CD4-positive, CD25-positive, alpha-beta regulatory T cell (primary cell): Measurements from ENCODE around the gene PCF11. TPM values are rescaled to one million over a fixed set of nuclear protein-coding genes. Genes with fewer than 3 reads are reported as not detected.
A peak's percentile ranks its signal among the peaks of the same experiment; 100 is the strongest.

Source experiments
- ATAC-seq, 2 donors: fragments of 150-1000 bp; cut with Tn5 transposase; one replicate each; pipeline ENCODE4 v1.10.0; 2021; ENCODE audit warnings: low read depth in 2 of 2, moderate number of reproducible peaks in 2 of 2, moderate library complexity in 1 of 2
- DNase-seq, 3 donors: peaks; one replicate each; pipeline versions ENCODE4 v3.0.0 to v3.0.0-alpha.2; 2012 to 2022; ENCODE audit warnings: mixed read lengths in 1 of 3
- H3K27ac ChIP-seq: one replicate; pipeline ENCODE4 v1.7.0; 2013; ENCODE audit warnings: mild to moderate bottlenecking, low read length; ENCODE audit not compliant: insufficient read depth, poor library complexity, severe bottlenecking
- H3K27me3 ChIP-seq: one replicate; pipeline ENCODE4 v1.7.0; 2013; ENCODE audit warnings: low read length; ENCODE audit not compliant: control insufficient read depth, insufficient read depth
- H3K36me3 ChIP-seq: one replicate; pipeline ENCODE4 v1.7.0; 2013; ENCODE audit warnings: mild to moderate bottlenecking, low read length, moderate library complexity; ENCODE audit not compliant: control insufficient read depth, insufficient read depth
- H3K4me1 ChIP-seq: 2 replicates; pipeline ENCODE4 v1.7.0; 2013; ENCODE audit warnings: mild to moderate bottlenecking, low read length; ENCODE audit not compliant: insufficient read depth, control insufficient read depth, poor library complexity, severe bottlenecking
- H3K4me3 ChIP-seq: one replicate; pipeline ENCODE4 v1.7.0; 2013; ENCODE audit warnings: low read depth, mild to moderate bottlenecking, low read length, moderate library complexity
- H3K9me3 ChIP-seq, 2 experiments: 1 replicate in 1 of 2; 2 replicates in 1 of 2; pipeline ENCODE4 v1.7.0; 2013; ENCODE audit warnings: low read length in 2 of 2, mild to moderate bottlenecking in 1 of 2, moderate library complexity in 1 of 2; ENCODE audit not compliant: control insufficient read depth in 2 of 2
- H3K27ac Mint-ChIP-seq, 3 donors: one replicate each; pipeline ENCODE4 v1.8.0; 2020 to 2022; ENCODE audit warnings: mild to moderate bottlenecking in 3 of 3, mixed read lengths in 3 of 3, moderate library complexity in 2 of 3
- H3K27me3 Mint-ChIP-seq: one replicate; pipeline ENCODE4 v1.8.0; 2022; ENCODE audit warnings: mild to moderate bottlenecking, mixed read lengths
- H3K36me3 Mint-ChIP-seq: one replicate; pipeline ENCODE4 v1.8.0; 2020; ENCODE audit warnings: mixed read lengths
- H3K4me1 Mint-ChIP-seq, 4 donors: one replicate each; pipeline ENCODE4 v1.8.0; 2020 to 2022; ENCODE audit warnings: mixed read lengths in 4 of 4, mild to moderate bottlenecking in 1 of 4
- H3K4me3 Mint-ChIP-seq, 4 donors: one replicate each; pipeline ENCODE4 v1.8.0; 2020 to 2022; ENCODE audit warnings: mild to moderate bottlenecking in 4 of 4, mixed read lengths in 4 of 4, moderate library complexity in 3 of 4
- H3K9me3 Mint-ChIP-seq, 7 donors: one replicate each; pipeline ENCODE4 v1.8.0; 2020 to 2022; ENCODE audit warnings: mixed read lengths in 7 of 7, mild to moderate bottlenecking in 3 of 7, moderate library complexity in 2 of 7
- polyA plus RNA-seq, 4 donors: library from polyadenylated mRNA; unstranded; fragments of 300-500 nt; fragmentation: Illumina TruSeq; gene quantifications; one replicate each; pipeline ENCODE4 v1.2.3, GENCODE V29; 2021
- total RNA-seq: library from RNA; stranded (reverse); gene quantifications from one replicate; pipeline ENCODE4 v1.2.3, GENCODE V29; 2022

Gene PCF11
- total and polyA plus RNA-seq, 5 donors from 2014 or later = 19.2 to 161 (median 30.9) TPM

- peaks cover 32% of the 10 kb centered on the region for H3K4me1 ChIP-seq
- H3K9me3 Mint-ChIP-seq = peaks cover 0 to 2% (median 0%) of the 10 kb centered on the region in 7 donors
- peak within 1 kb of the TSS; percentile 98 for H3K4me3 ChIP-seq
- peaks cover 10% of the 10 kb centered on the region for H3K27me3 Mint-ChIP-seq
- H3K27me3 ChIP-seq = no peaks in the 10 kb centered on the region
- peak within 1 kb of the TSS; percentile 96 to 99 (median 98) for H3K4me3 Mint-ChIP-seq
- DNase-seq = peak; percentile 87 to 92 (median 89)
- H3K4me1 Mint-ChIP-seq = peaks cover 28 to 64% (median 42%) of the 10 kb centered on the region in 4 donors
- H3K9me3 ChIP-seq = no peaks in the 10 kb centered on the region
- peaks cover 20% of the 10 kb centered on the region for H3K36me3 ChIP-seq
- H3K36me3 Mint-ChIP-seq = peaks cover 17% of the 10 kb centered on the region
- peak; percentile 79 to 82 for ATAC-seq
- peak within 1 kb of the TSS; percentile 96 for H3K27ac ChIP-seq
- H3K27ac Mint-ChIP-seq = peak within 1 kb of the TSS; percentile 96 to 100 (median 98)
Measured at GRCh38 chr11:83193315-83194280, 36.7 kb downstream of the PCF11 start, which contains the start of gene ANKRD42. TSS of gene ANKRD42 (plus strand) at chr11:83193712. CDS start at chr11:83194671, 959 bp downstream.

- DNase-seq (peak; percentile 51 to 72 (median 68)), ATAC-seq (peak; percentile 60 to 66)
- H3K36me3 Mint-ChIP-seq = peaks cover 14% of the 10 kb centered on the region
- peaks cover 19% of the 10 kb centered on the region for H3K36me3 ChIP-seq
- H3K27me3 Mint-ChIP-seq = peaks cover 10% of the 10 kb centered on the region
- peaks cover 28 to 63% (median 39%) of the 10 kb centered on the region in 4 donors for H3K4me1 Mint-ChIP-seq
- H3K27me3 ChIP-seq = no peaks in the 10 kb centered on the region
- H3K4me3 Mint-ChIP-seq = peak overlapping the region; percentile 96 to 99 (median 98)
- peaks cover 0 to 2% (median 0%) of the 10 kb centered on the region in 7 donors for H3K9me3 Mint-ChIP-seq
- peak overlapping the region; percentile 96 to 100 (median 98) for H3K27ac Mint-ChIP-seq
- peak overlapping the region; percentile 98 for H3K4me3 ChIP-seq
- no peaks in the 10 kb centered on the region for H3K9me3 ChIP-seq
- H3K4me1 ChIP-seq = peaks cover 32% of the 10 kb centered on the region
- H3K27ac ChIP-seq = peak overlapping the region; percentile 96
Measured at GRCh38 chr11:83194281-83195142, 37.6 kb downstream of the PCF11 start.

GRCh38 chr11:83195143-83195466, 38.2 kb downstream of the PCF11 start:
- Histone ChIP-seq H3K4me1 (peaks cover 32% of the 10 kb centered on the region), H3K36me3 (peaks cover 14% of the 10 kb centered on the region), H3K4me3 (peak overlapping the region; percentile 98), H3K9me3 (no peaks in the 10 kb centered on the region), H3K27ac (peak overlapping the region; percentile 96), H3K27me3 (no peaks in the 10 kb centered on the region)
- Mint-ChIP-seq H3K4me3 (peak overlapping the region; percentile 96 to 99 (median 98)), H3K4me1 (peaks cover 28 to 63% (median 39%) of the 10 kb centered on the region in 4 donors), H3K9me3 (peaks cover 0 to 2% (median 0%) of the 10 kb centered on the region in 7 donors), H3K27ac (peak overlapping the region; percentile 96 to 100 (median 98)), H3K27me3 (peaks cover 10% of the 10 kb centered on the region), H3K36me3 (peaks cover 17% of the 10 kb centered on the region)
- DNase-seq = no peak
- no peak for ATAC-seq

GRCh38 chr11:83195649-83196048, 38.7 kb downstream of the PCF11 start:
- Histone ChIP-seq H3K4me3 (peak overlapping the region; percentile 98), H3K4me1 (peaks cover 32% of the 10 kb centered on the region), H3K27me3 (no peaks in the 10 kb centered on the region), H3K9me3 (no peaks in the 10 kb centered on the region), H3K27ac (no peak overlapping the region), H3K36me3 (peaks cover 9% of the 10 kb centered on the region)
- ATAC-seq (no peak), DNase-seq (no peak)
- peak overlapping the region; percentile 96 to 99 (median 98) for H3K4me3 Mint-ChIP-seq
- H3K27me3 Mint-ChIP-seq = peaks cover 10% of the 10 kb centered on the region
- peak overlapping the region in 1 of 3 donors; percentile 52 for H3K27ac Mint-ChIP-seq
- H3K4me1 Mint-ChIP-seq = peaks cover 28 to 63% (median 40%) of the 10 kb centered on the region in 4 donors
- H3K36me3 Mint-ChIP-seq = peaks cover 20% of the 10 kb centered on the region
- H3K9me3 Mint-ChIP-seq = peaks cover 0 to 2% (median 0%) of the 10 kb centered on the region in 7 donors

- Histone ChIP-seq H3K9me3 (no peaks in the 10 kb centered on the region), H3K4me3 (no peak overlapping the region), H3K27me3 (no peaks in the 10 kb centered on the region), H3K36me3 (no peaks in the 10 kb centered on the region), H3K4me1 (peaks cover 5% of the 10 kb centered on the region), H3K27ac (no peak overlapping the region)
- ATAC-seq = no peak
- peaks cover 17 to 28% (median 20%) of the 10 kb centered on the region in 4 donors for H3K4me1 Mint-ChIP-seq
- peak overlapping the region in 2 of 3 donors; percentile 8 to 9 for H3K27ac Mint-ChIP-seq
- no peaks in the 10 kb centered on the region for H3K9me3 Mint-ChIP-seq
- DNase-seq = no peak
- peaks cover 4% of the 10 kb centered on the region for H3K27me3 Mint-ChIP-seq
- H3K36me3 Mint-ChIP-seq = peaks cover 26% of the 10 kb centered on the region
- no peak overlapping the region for H3K4me3 Mint-ChIP-seq
Measured at GRCh38 chr11:83200035-83200434, 43.1 kb downstream of the PCF11 start.

- Mint-ChIP-seq H3K4me1 (peaks cover 0 to 2% (median 0%) of the 10 kb centered on the region in 4 donors), H3K27ac (no peak overlapping the region), H3K4me3 (no peak overlapping the region), H3K9me3 (no peaks in the 10 kb centered on the region), H3K36me3 (peaks cover 31% of the 10 kb centered on the region), H3K27me3 (no peaks in the 10 kb centered on the region)
- Histone ChIP-seq H3K4me3 (no peak overlapping the region), H3K27me3 (no peaks in the 10 kb centered on the region), H3K4me1 (no peaks in the 10 kb centered on the region), H3K27ac (no peak overlapping the region), H3K36me3 (no peaks in the 10 kb centered on the region), H3K9me3 (no peaks in the 10 kb centered on the region)
- no peak for DNase-seq
- no peak for ATAC-seq
Measured at GRCh38 chr11:83205608-83206185, 48.8 kb downstream of the PCF11 start.

- no peak for DNase-seq
Measured at GRCh38 chr11:83206221-83206620, 49.3 kb downstream of the PCF11 start.

More at GRCh38 chr11:83206221-83206620, 49.3 kb downstream of the PCF11 start:
- no peaks in the 10 kb centered on the region for H3K4me1 ChIP-seq
- H3K4me3 ChIP-seq = no peak overlapping the region
- H3K4me1 Mint-ChIP-seq = peaks cover 0 to 2% (median 0%) of the 10 kb centered on the region in 4 donors
- H3K27me3 ChIP-seq = no peaks in the 10 kb centered on the region
- no peaks in the 10 kb centered on the region for H3K9me3 ChIP-seq
- peaks cover 27% of the 10 kb centered on the region for H3K36me3 Mint-ChIP-seq
- no peaks in the 10 kb centered on the region for H3K9me3 Mint-ChIP-seq
- no peak overlapping the region for H3K27ac ChIP-seq
- ATAC-seq = no peak
- H3K27me3 Mint-ChIP-seq = no peaks in the 10 kb centered on the region
- H3K4me3 Mint-ChIP-seq = no peak overlapping the region
- no peak overlapping the region for H3K27ac Mint-ChIP-seq
- no peaks in the 10 kb centered on the region for H3K36me3 ChIP-seq
